H1 (cell line): ENCODE data around the gene JAKMIP3. TPM values are rescaled to one million over a fixed set of nuclear protein-coding genes. Genes with fewer than 3 reads are reported as not detected.

Source experiments
- CBX8 ChIP-seq: fragments of 300-800, 300-1000 bp; sonication (generic); IDR thresholded peaks from 2 replicates; pipeline ENCODE4 v1.7.1; 2016; ENCODE audit warnings: low read depth, low read length, borderline replicate concordance
- EZH2 ChIP-seq: fragments of 200-600 bp; sonication (generic); IDR thresholded peaks from 2 replicates; pipeline ENCODE4 v1.7.1; 2012; ENCODE audit warnings: low read depth, mild to moderate bottlenecking, moderate library complexity, low read length, inconsistent platforms; ENCODE audit not compliant: severe bottlenecking
- FOSL1 ChIP-seq: IDR thresholded peaks from 2 replicates; pipeline ENCODE4 v1.6.1; 2011; ENCODE audit warnings: mild to moderate bottlenecking, low read depth, low read length, moderate library complexity; ENCODE audit not compliant: insufficient read depth
- polyA plus RNA-seq, 7 experiments: library from polyadenylated mRNA; depleted of rRNA in 3 of 7; stranded (reverse) in 5 of 7; unstranded in 2 of 7; fragments of >200 nt in 5 of 7; fragments of 200-250 nt in 2 of 7; gene quantifications; 1 replicate in 5 of 7; 2 replicates in 1 of 7; 4 replicates in 1 of 7; pipeline versions ENCODE4 v1.2.1 to v1.2.3, GENCODE V29; 2011 to 2013; ENCODE audit warnings: missing spikeins in 2 of 7, mixed read lengths in 2 of 7
- total RNA-seq: library from RNA; stranded (reverse); fragmentation: NEBNext Ultra II Directional; extraction: Animal tissue kit (Norgen Biotek cat#: 25700); gene quantifications from 2 replicates; pipeline ENCODE4 v1.2.1, GENCODE V29; 2021
- TF ChIP-seq, protein P1 (sequence below): IDR thresholded peaks from 2 replicates; pipeline ENCODE4 v1.6.1; 2012; ENCODE audit warnings: inconsistent platforms

The JAKMIP3 gene
- total and polyA plus RNA-seq, 2 of the 8 experiments (the other 6 are each of a cell fraction or from before 2014, with no cell fraction given) = 0.83 to 0.91 TPM

DNA sequence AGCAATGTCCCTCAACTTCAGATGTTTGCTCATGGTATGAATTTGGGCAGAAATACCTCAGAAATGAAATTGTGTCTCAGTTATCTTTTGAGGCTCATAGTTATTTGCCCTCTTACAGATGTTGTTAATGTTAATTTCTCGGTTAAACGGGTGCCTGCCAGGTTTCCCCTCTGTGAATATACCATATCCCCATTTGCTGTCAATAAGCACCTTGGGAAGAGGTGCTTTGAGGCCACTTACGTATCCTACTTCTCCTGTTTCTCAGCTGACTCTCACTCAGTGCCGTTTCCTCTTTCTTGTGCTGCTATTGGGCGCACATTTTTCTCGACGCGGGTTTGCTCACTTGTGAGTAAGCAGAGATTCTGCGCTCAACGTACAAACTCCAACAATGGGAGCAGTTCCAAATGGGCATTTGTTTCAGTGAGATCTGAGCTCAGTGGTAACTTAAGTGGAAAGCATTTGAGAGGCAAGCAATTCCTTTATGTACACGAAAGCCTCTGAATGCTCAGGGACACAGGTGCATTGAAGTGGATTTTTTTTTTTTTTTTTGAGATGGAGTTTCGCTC, 34.8 kb upstream of the JAKMIP3 start (continued):
- TF ChIP-seq FOSL1 (no peak), CBX8 (no peak), EZH2 (no peak)
- TF ChIP-seq, protein P1, sequence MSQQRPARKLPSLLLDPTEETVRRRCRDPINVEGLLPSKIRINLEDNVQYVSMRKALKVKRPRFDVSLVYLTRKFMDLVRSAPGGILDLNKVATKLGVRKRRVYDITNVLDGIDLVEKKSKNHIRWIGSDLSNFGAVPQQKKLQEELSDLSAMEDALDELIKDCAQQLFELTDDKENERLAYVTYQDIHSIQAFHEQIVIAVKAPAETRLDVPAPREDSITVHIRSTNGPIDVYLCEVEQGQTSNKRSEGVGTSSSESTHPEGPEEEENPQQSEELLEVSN = no peak
